Liver (tissue), 9 donors: ENCODE data around the gene INTS15. TPM values are rescaled to one million over a fixed set of nuclear protein-coding genes. Genes with fewer than 3 reads are reported as not detected.

ENCODE experiments used
- DNase-seq: peaks from one replicate; pipeline ENCODE4 v3.0.0-alpha.2; 2017; ENCODE audit warnings: low spot score
- H3K27ac ChIP-seq, 2 donors: one replicate each; pipeline ENCODE4 v1.7.0; 2013; ENCODE audit warnings: inconsistent platforms in 2 of 2, low read length in 2 of 2, control low read depth in 1 of 2, low read depth in 1 of 2, mild to moderate bottlenecking in 1 of 2
- H3K27me3 ChIP-seq, 4 donors: one replicate each; pipeline versions ENCODE4 v1.6.1 to v1.7.0; 2013; ENCODE audit warnings: low read length in 3 of 4, inconsistent platforms in 1 of 4, mild to moderate bottlenecking in 1 of 4, moderate library complexity in 1 of 4; ENCODE audit not compliant: control insufficient read depth in 4 of 4, insufficient read depth in 4 of 4
- H3K36me3 ChIP-seq, 4 donors: one replicate each; pipeline versions ENCODE4 v1.6.1 to v1.7.0; 2013; ENCODE audit warnings: low read length in 3 of 4, mild to moderate bottlenecking in 3 of 4, low read depth in 1 of 4, moderate library complexity in 1 of 4; ENCODE audit not compliant: control insufficient read depth in 4 of 4, insufficient read depth in 3 of 4
- H3K4me1 ChIP-seq, 4 donors: one replicate each; pipeline versions ENCODE4 v1.6.1 to v1.7.0; 2013; ENCODE audit warnings: low read length in 3 of 4, mild to moderate bottlenecking in 3 of 4, moderate library complexity in 1 of 4; ENCODE audit not compliant: control insufficient read depth in 4 of 4, insufficient read depth in 4 of 4
- H3K4me3 ChIP-seq, 3 donors: one replicate each; pipeline versions ENCODE4 v1.6.1 to v1.7.0; 2013; ENCODE audit warnings: low read length in 3 of 3, control low read depth in 1 of 3, low read depth in 1 of 3, mild to moderate bottlenecking in 1 of 3
- H3K9ac ChIP-seq, 2 donors: one replicate each; pipeline ENCODE4 v1.7.0; 2013; ENCODE audit warnings: low read length in 2 of 2, mild to moderate bottlenecking in 2 of 2, moderate library complexity in 2 of 2, control low read depth in 1 of 2, low read depth in 1 of 2
- H3K9me3 ChIP-seq, 4 donors: one replicate each; pipeline versions ENCODE4 v1.6.1 to v1.7.0; 2013; ENCODE audit warnings: low read length in 3 of 4; ENCODE audit not compliant: control insufficient read depth in 4 of 4
- EGR1 ChIP-seq, 2 donors: IDR thresholded peaks; 2 replicates each; pipeline ENCODE4 v1.6.1; 2016 to 2018; ENCODE audit warnings: antibody characterized with exemption in 2 of 2, low read depth in 2 of 2
- FOXA1 ChIP-seq: IDR thresholded peaks from 2 replicates; pipeline ENCODE4 v1.6.1; 2016; ENCODE audit warnings: antibody characterized with exemption
- FOXA2 ChIP-seq: IDR thresholded peaks from 2 replicates; pipeline ENCODE4 v1.6.1; 2016; ENCODE audit warnings: antibody characterized with exemption
- GABPA ChIP-seq, 2 donors: IDR thresholded peaks in 1 of 2; conservative IDR thresholded peaks in 1 of 2; 2 replicates each; pipeline ENCODE4 v1.6.1; 2016; ENCODE audit warnings: antibody characterized with exemption in 2 of 2, mild to moderate bottlenecking in 1 of 2, moderate library complexity in 1 of 2
- HNF4A ChIP-seq, 2 donors: conservative IDR thresholded peaks; 2 replicates each; pipeline ENCODE4 v1.6.1; 2016; ENCODE audit warnings: antibody characterized with exemption in 2 of 2, mild to moderate bottlenecking in 2 of 2
- JUND ChIP-seq, 2 donors: IDR thresholded peaks; 2 replicates each; pipeline ENCODE4 v1.6.1; 2016; ENCODE audit warnings: antibody characterized with exemption in 2 of 2
- NR2F2 ChIP-seq: IDR thresholded peaks from 2 replicates; pipeline ENCODE4 v1.6.1; 2016; ENCODE audit warnings: antibody characterized with exemption
- RAD21 ChIP-seq, 2 donors: IDR thresholded peaks; 2 replicates each; pipeline ENCODE4 v1.6.1; 2016; ENCODE audit warnings: antibody characterized with exemption in 2 of 2, mild to moderate bottlenecking in 2 of 2
- REST ChIP-seq: IDR thresholded peaks from 2 replicates; pipeline ENCODE4 v1.6.1; 2016; ENCODE audit warnings: antibody characterized with exemption, mild to moderate bottlenecking
- RXRA ChIP-seq, 2 donors: IDR thresholded peaks; 2 replicates each; pipeline ENCODE4 v1.6.1; 2017 to 2018; ENCODE audit warnings: antibody characterized with exemption in 2 of 2, mild to moderate bottlenecking in 1 of 2
- SP1 ChIP-seq: IDR thresholded peaks from 2 replicates; pipeline ENCODE4 v1.6.1; 2018; ENCODE audit warnings: antibody characterized with exemption, mild to moderate bottlenecking
- TAF1 ChIP-seq: conservative IDR thresholded peaks from 2 replicates; pipeline ENCODE4 v1.6.1; 2016; ENCODE audit warnings: antibody characterized with exemption, mild to moderate bottlenecking
- YY1 ChIP-seq: IDR thresholded peaks from 2 replicates; pipeline ENCODE4 v1.6.1; 2016; ENCODE audit warnings: antibody characterized with exemption, mild to moderate bottlenecking
- WGBS: extraction: QIAGEN DNeasy Blood & Tissue Kit; methylation state at CpG from one replicate; pipeline ENCODE4 v1.1.7; 2013; 5-methylcytosine and 5-hydroxymethylcytosine counted together
- polyA plus RNA-seq, 2 donors: library from polyadenylated mRNA; stranded (reverse) in 1 of 2; unstranded in 1 of 2; fragments of 200-250 nt in 1 of 2; fragments of >200 nt in 1 of 2; fragmentation: Nextera tagmentation in 1 of 2; extraction: Ambion mirVana in 1 of 2; gene quantifications; one replicate each; pipeline versions ENCODE4 v1.2.1 to v1.2.3, GENCODE V29; 2013 to 2015
- total RNA-seq, 2 donors: library from RNA; depleted of rRNA; stranded (reverse); fragments of >200 nt; gene quantifications; one replicate each; pipeline ENCODE4 v1.2.3, GENCODE V29; 2014
- TF ChIP-seq, protein P1 (sequence below): IDR thresholded peaks from 2 replicates; pipeline ENCODE4 v1.6.1; 2016; ENCODE audit warnings: antibody characterized with exemption
- TF ChIP-seq, protein P2 (sequence below): IDR thresholded peaks from 2 replicates; pipeline ENCODE4 v1.6.1; 2016; ENCODE audit warnings: antibody characterized with exemption
- TF ChIP-seq, protein P3 (sequence below): IDR thresholded peaks from 2 replicates; pipeline ENCODE4 v1.6.1; 2016; ENCODE audit warnings: antibody characterized with exemption
- donor health status: healthy.
- donor health status: healthy.
- donor health status: healthy.
- donor health status: healthy.
- donor health status: healthy.

INTS15 gene
- total and polyA plus RNA-seq, 4 donors: 5.2 to 10.4 (median 8.2) TPM

GRCh38 chr7:6562106-6562505 lies 27.7 kb upstream of the INTS15 start:
- Histone ChIP-seq H3K27ac (no peak overlapping the region), H3K4me1 (no peaks in the 10 kb centered on the region), H3K4me3 (no peak overlapping the region), H3K27me3 (no peaks in the 10 kb centered on the region), H3K36me3 (no peaks in the 10 kb centered on the region), H3K9me3 (no peaks in the 10 kb centered on the region), H3K9ac (no peak overlapping the region)
- no peak for DNase-seq
- 77% methylated on average over 1 of the region's 1 CpG for WGBS
- TF ChIP-seq, protein P1, sequence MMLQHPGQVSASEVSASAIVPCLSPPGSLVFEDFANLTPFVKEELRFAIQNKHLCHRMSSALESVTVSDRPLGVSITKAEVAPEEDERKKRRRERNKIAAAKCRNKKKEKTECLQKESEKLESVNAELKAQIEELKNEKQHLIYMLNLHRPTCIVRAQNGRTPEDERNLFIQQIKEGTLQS: no peak
- TF ChIP-seq, protein P2, sequence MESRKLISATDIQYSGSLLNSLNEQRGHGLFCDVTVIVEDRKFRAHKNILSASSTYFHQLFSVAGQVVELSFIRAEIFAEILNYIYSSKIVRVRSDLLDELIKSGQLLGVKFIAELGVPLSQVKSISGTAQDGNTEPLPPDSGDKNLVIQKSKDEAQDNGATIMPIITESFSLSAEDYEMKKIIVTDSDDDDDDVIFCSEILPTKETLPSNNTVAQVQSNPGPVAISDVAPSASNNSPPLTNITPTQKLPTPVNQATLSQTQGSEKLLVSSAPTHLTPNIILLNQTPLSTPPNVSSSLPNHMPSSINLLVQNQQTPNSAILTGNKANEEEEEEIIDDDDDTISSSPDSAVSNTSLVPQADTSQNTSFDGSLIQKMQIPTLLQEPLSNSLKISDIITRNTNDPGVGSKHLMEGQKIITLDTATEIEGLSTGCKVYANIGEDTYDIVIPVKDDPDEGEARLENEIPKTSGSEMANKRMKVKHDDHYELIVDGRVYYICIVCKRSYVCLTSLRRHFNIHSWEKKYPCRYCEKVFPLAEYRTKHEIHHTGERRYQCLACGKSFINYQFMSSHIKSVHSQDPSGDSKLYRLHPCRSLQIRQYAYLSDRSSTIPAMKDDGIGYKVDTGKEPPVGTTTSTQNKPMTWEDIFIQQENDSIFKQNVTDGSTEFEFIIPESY: no peak
- no peak for TF ChIP-seq RAD21 (IDR thresholded peaks at IDR 0.05)

DNA sequence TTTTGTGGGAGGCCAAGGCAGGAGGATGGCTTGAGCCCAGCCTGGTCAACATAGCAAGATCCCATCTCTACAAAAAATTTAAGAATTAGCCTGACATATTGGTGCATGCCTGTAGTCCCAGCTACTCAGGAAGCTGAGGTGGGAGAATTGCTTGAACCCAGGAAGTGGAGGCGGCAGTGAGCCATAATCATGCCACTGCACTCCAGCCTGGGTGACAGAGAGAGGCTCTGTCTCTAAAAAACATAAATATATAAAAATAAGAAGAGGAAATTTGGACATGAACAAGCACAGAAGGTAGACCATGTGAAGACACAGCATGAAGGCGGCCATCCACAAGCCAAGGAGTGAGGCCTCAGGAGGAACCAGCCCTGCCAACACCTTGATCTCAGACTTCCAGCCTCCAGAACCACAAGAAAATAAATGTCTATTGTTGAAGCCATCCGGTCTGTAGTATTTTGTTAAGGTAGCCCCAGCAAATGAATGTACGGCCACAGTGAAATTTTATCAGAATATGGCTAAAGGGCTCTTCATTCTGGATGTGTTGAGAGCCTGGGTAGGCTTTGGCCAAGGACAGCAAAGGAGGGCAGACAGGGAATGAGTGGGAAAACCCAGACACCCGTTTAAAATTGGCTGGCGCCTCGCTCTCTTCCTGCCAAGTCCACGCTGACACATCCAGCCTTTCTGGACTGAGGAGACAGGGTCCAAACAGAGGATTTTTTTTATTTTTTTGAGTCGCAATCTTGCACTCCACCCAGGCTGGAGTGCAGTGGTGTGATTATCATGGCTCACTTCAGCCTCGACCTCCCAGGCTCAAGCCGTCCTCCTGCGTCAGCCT lies 25.7 kb upstream of the INTS15 start:
- WGBS: 86% methylated on average over 12 of the region's 12 CpGs

More for the DNA sequence above, 25.7 kb upstream of the INTS15 start:
- TF ChIP-seq TAF1 (no peak), JUND (IDR thresholded peaks at IDR 0.05) (no peak), RAD21 (IDR thresholded peaks at IDR 0.05) (no peak), RXRA (IDR thresholded peaks at IDR 0.05) (no peak), SP1 (no peak), REST (no peak), FOXA2 (no peak), HNF4A (conservative IDR thresholded peaks at IDR 0.05) (no peak), EGR1 (IDR thresholded peaks at IDR 0.05; ENCODE audit: low read depth in 2 of 2) (no peak), GABPA (IDR thresholded peaks at IDR 0.05 in 1 of 2, conservative IDR thresholded peaks at IDR 0.05 in 1 of 2) (no peak), YY1 (no peak), FOXA1 (no peak), NR2F2 (no peak)
- TF ChIP-seq, protein P1: no peak
- TF ChIP-seq, protein P3, sequence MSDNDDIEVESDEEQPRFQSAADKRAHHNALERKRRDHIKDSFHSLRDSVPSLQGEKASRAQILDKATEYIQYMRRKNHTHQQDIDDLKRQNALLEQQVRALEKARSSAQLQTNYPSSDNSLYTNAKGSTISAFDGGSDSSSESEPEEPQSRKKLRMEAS: no peak
- TF ChIP-seq, protein P2: no peak
- no peaks in the 10 kb centered on the region for H3K36me3 ChIP-seq
- no peak overlapping the region for H3K4me3 ChIP-seq
- H3K4me1 ChIP-seq: no peaks in the 10 kb centered on the region
- H3K9me3 ChIP-seq: no peaks in the 10 kb centered on the region
- H3K9ac ChIP-seq: no peak overlapping the region
- DNase-seq: no peak
- peaks cover 0 to under 1% (median 0%) of the 10 kb centered on the region in 4 donors for H3K27me3 ChIP-seq
- H3K27ac ChIP-seq: no peak overlapping the region
